HG02981 (cell line): ENCODE measurements around the gene DRP2.
"Not testable (repeated sequence)": the region's sequence is repeated elsewhere in the genome, so short reads cannot be mapped to it uniquely, and the experiment has no call there.

Experiments
- ATAC-seq: cut with Tn5 transposase; IDR thresholded peaks from one replicate; pipeline ENCODE4 v1.9.1; 2021; ENCODE audit warnings: mild to moderate bottlenecking, moderate library complexity; ENCODE audit not compliant: unreplicated experiment

The DRP2 gene

GRCh38 chrX:101219116-101219863 is at the start of gene DRP2:
Gene DRP2 (plus strand): TSS chrX:101219786. CDS start chrX:101231648, 11,862 bp downstream.
- ATAC-seq = no peak

GRCh38 chrX:101171883-101172400 is 47.6 kb upstream of the DRP2 start:
- ATAC-seq = no peak

GRCh38 chrX:101176439-101176838 is 43.1 kb upstream of the DRP2 start:
- no peak for ATAC-seq

GRCh38 chrX:101184876-101185275 is 34.7 kb upstream of the DRP2 start:
- ATAC-seq = not testable (repeated sequence)

- ATAC-seq = not testable (repeated sequence)
Measured at GRCh38 chrX:101187961-101188360, 31.6 kb upstream of the DRP2 start.

- no peak for ATAC-seq
Measured at GRCh38 chrX:101190736-101191135, 28.9 kb upstream of the DRP2 start.

GRCh38 chrX:101191217-101191750 is 28.3 kb upstream of the DRP2 start:
- no peak for ATAC-seq

- ATAC-seq = no peak
Measured at GRCh38 chrX:101195442-101196173, 24.0 kb upstream of the DRP2 start.

- ATAC-seq = no peak
Measured at GRCh38 chrX:101203761-101204351, 15.7 kb upstream of the DRP2 start.

GRCh38 chrX:101206471-101206870 is 13.1 kb upstream of the DRP2 start:
- peak; percentile 69 for ATAC-seq

- peak; percentile 69 for ATAC-seq
Measured at GRCh38 chrX:101208152-101208905, 11.3 kb upstream of the DRP2 start.

- no peak for ATAC-seq
Measured at GRCh38 chrX:101210630-101211029, 9.0 kb upstream of the DRP2 start.

- ATAC-seq = no peak
Measured at GRCh38 chrX:101217689-101218088, 1.9 kb upstream of the DRP2 start.

- ATAC-seq = no peak
Measured at GRCh38 chrX:101219864-101220346, 319 bp downstream of the DRP2 start.

GRCh38 chrX:101220662-101221260 is 1.2 kb downstream of the DRP2 start:
- ATAC-seq = no peak

- no peak for ATAC-seq
Measured at GRCh38 chrX:101223226-101223625, 3.6 kb downstream of the DRP2 start.

GRCh38 chrX:101229170-101229569 is 9.6 kb downstream of the DRP2 start:
- ATAC-seq = no peak

- ATAC-seq = no peak
Measured at GRCh38 chrX:101230636-101231035, 11.1 kb downstream of the DRP2 start.

- ATAC-seq = no peak
Measured at GRCh38 chrX:101231080-101231479, 11.5 kb downstream of the DRP2 start.

GRCh38 chrX:101232316-101232715 is 12.7 kb downstream of the DRP2 start:
- ATAC-seq = no peak
